ENCODE data around the gene TAF12.
"Not testable (repeated sequence)": the region's sequence is repeated elsewhere in the genome, so short reads cannot be mapped to it uniquely, and the experiment has no call there.

The TAF12 gene

DNA sequence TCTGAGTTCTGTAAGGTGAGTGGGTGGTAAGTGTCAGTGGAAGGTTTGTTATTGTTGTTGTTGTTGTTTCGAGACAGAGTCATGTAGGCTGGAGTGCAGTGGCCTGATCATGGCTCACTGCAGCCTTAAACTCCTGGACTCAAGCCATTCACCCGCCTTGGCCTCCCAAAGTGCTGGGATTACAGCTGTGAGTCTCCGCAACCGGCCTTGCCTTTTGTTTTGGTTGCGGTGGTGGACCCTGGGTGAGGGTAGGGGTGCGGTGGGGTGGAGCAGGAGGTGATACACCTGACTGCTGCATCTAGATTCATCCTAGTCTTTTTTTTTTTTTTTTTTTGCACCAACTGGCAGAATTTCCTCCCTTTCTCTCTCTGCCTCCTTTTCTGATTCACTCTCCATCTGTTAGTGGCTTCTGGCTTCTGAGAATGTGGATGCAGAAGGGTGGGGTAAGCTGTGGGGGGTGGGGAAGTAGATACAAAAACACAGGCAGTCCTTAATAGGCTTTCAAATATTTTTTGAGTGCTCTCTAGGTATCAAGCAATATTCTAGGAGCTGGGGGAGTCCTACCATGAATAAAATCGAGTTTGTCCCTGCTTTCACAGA lies 21.1 kb upstream of the TAF12 start:
- DNase-seq (ENCODE audit: insufficient read length) (no peak), FAIRE-seq (no peak)
- TF ChIP-seq POLR2A (IDR thresholded peaks at IDR 0.05; ENCODE audit: low read depth, low read length) (no peak), TAF1 (IDR thresholded peaks at IDR 0.05; ENCODE audit: borderline replicate concordance, low read depth, low read length) (no peak), POLR2AphosphoS5 (IDR thresholded peaks at IDR 0.05; ENCODE audit: low read depth, low read length) (no peak)

- DNase-seq (ENCODE audit: insufficient read length) (no peak), FAIRE-seq (no peak)
- no peak for TF ChIP-seq TAF1 (IDR thresholded peaks at IDR 0.05; ENCODE audit: borderline replicate concordance, low read depth, low read length)
- TF ChIP-seq POLR2A (IDR thresholded peaks at IDR 0.05; ENCODE audit: low read depth, low read length) = no peak
- TF ChIP-seq POLR2AphosphoS5 (IDR thresholded peaks at IDR 0.05; ENCODE audit: low read depth, low read length) = no peak
These were observed 13.5 kb upstream of the TAF12 start for GRCh38 chr1:28656335-28656734.

GRCh38 chr1:28655448-28656311 lies 12.8 kb upstream of the TAF12 start:
- not testable (repeated sequence) for FAIRE-seq; DNase-seq (ENCODE audit: insufficient read length)

- DNase-seq (ENCODE audit: insufficient read length); FAIRE-seq: not testable (repeated sequence)
These were observed 11.0 kb upstream of the TAF12 start for GRCh38 chr1:28653870-28654269.

DNA sequence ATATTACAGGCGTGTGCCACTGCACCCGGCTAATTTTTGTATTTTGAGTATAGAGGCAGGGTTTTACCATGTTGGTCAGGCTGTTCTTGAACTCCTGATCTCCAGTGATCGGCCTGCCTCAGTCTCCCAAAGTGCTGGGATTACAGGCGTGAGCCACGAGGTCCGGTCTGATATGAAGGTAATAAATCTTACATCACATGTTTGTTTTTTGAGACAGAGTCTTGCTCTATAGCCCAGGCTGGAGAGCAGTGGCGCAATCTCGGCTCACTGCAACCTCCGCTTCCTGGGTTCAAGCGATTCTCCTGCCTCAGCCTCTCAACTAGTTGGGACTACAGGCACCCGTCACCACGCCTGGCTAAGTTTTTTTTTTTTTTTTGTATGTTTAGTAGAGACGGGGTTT lies 10.2 kb upstream of the TAF12 start:
- not testable (repeated sequence) for FAIRE-seq; DNase-seq (ENCODE audit: insufficient read length)

DNA sequence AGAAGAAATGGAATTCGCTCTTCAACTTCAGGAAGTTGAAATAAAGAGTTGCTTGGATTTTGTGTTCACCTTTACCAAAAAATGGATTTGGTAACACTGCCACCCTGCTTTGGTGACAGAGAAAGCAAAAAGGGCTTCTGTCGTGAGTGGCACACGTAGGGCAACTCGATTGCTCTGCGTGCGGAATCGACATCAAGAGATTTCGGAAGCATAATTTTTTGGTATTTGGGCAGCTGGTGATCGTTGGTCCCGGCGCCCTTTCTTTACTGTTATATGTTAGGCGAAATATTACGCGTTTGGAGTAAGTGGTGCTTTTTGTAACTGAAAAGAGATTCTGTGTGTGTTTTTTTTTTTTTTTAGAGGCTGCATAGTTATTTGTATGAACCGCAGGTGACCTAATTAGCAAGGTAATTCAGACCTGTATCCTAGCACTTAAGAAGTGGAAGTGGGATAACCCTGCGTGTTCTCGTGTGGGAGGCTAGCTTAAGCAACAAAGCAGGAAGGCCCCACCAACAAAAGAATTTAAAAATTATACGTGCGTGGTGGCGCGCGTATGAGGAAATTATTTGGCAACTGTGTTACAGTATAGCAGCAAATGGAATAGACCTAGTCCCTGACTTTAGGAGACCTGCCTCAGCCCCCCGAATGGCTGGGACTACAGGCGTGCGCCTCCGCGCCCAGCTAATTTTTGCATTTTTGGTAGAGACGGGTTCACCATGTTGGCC lies 5.8 kb upstream of the TAF12 start, which contains the start of gene RNU11:
TSS of gene RNU11 (plus strand) at position 127 of the 725 bp plus-strand sequence.
- peak; percentile 53 for DNase-seq (ENCODE audit: insufficient read length)
- TF ChIP-seq POLR2AphosphoS5 (IDR thresholded peaks at IDR 0.05; ENCODE audit: low read depth, low read length) (peak; percentile 100), TAF1 (IDR thresholded peaks at IDR 0.05; ENCODE audit: borderline replicate concordance, low read depth, low read length) (peak; percentile 78), POLR2A (IDR thresholded peaks at IDR 0.05; ENCODE audit: low read depth, low read length) (peak; percentile 100)
- peak; percentile 67 for FAIRE-seq

DNA sequence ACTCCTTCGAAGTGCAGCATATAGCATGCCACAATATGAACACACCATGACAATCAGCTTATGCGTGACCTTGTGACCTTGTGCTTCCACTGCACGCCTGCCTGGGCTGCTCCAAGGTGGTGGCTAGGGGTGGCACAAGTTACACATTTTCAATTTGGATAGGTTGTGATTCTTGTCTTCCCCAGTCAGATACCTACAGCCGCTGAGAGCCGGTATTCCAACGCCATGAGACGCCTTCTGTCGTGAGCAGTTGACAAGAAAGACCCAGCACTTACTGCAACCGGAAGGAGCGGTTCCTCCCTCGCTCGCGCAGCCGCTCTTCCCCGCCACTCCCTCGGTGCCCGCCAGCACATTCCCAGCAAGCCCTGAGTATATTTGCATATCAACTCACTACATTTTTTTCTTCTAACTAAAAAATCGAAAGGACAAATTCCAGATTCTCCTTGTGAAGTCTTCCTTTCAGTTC lies 5.2 kb upstream of the TAF12 start:
- FAIRE-seq = peak; percentile 89
- peak; percentile 63 for DNase-seq (ENCODE audit: insufficient read length)
- TF ChIP-seq POLR2AphosphoS5 (IDR thresholded peaks at IDR 0.05; ENCODE audit: low read depth, low read length) = no peak
- no peak for TF ChIP-seq TAF1 (IDR thresholded peaks at IDR 0.05; ENCODE audit: borderline replicate concordance, low read depth, low read length)
- TF ChIP-seq POLR2A (IDR thresholded peaks at IDR 0.05; ENCODE audit: low read depth, low read length) = no peak

GRCh38 chr1:28646040-28646439 lies 3.2 kb upstream of the TAF12 start:
- FAIRE-seq (no peak), DNase-seq (ENCODE audit: insufficient read length) (no peak)
- TF ChIP-seq POLR2A (IDR thresholded peaks at IDR 0.05; ENCODE audit: low read depth, low read length) = no peak
- TF ChIP-seq POLR2AphosphoS5 (IDR thresholded peaks at IDR 0.05; ENCODE audit: low read depth, low read length) = no peak
- TF ChIP-seq TAF1 (IDR thresholded peaks at IDR 0.05; ENCODE audit: borderline replicate concordance, low read depth, low read length) = no peak

DNA sequence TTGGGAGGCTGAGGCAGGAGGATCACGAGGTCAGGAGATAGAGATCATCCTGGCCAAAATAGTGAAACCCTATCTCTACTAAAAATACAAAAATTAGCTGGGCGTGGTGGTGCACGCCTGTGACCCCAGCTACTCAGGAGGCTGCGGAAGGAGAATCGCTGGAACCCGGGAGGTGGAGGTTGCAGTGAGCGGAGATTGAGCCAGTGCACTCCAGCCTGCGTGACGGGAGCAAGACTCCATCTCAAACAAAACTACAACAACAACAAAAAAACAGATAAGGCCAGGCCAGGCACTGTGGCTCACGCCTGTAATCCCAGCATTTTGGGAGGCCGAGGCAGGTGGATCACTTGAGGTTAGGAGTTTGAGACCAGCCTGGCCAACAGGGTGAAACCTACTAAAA lies 2.5 kb upstream of the TAF12 start:
- not testable (repeated sequence) for DNase-seq (ENCODE audit: insufficient read length); FAIRE-seq

- FAIRE-seq (no peak), DNase-seq (ENCODE audit: insufficient read length) (no peak)
- TF ChIP-seq POLR2AphosphoS5 (IDR thresholded peaks at IDR 0.05; ENCODE audit: low read depth, low read length) = no peak
- TF ChIP-seq POLR2A (IDR thresholded peaks at IDR 0.05; ENCODE audit: low read depth, low read length) = no peak
- no peak for TF ChIP-seq TAF1 (IDR thresholded peaks at IDR 0.05; ENCODE audit: borderline replicate concordance, low read depth, low read length)
These were observed 1.6 kb upstream of the TAF12 start for GRCh38 chr1:28644494-28644893.

DNA sequence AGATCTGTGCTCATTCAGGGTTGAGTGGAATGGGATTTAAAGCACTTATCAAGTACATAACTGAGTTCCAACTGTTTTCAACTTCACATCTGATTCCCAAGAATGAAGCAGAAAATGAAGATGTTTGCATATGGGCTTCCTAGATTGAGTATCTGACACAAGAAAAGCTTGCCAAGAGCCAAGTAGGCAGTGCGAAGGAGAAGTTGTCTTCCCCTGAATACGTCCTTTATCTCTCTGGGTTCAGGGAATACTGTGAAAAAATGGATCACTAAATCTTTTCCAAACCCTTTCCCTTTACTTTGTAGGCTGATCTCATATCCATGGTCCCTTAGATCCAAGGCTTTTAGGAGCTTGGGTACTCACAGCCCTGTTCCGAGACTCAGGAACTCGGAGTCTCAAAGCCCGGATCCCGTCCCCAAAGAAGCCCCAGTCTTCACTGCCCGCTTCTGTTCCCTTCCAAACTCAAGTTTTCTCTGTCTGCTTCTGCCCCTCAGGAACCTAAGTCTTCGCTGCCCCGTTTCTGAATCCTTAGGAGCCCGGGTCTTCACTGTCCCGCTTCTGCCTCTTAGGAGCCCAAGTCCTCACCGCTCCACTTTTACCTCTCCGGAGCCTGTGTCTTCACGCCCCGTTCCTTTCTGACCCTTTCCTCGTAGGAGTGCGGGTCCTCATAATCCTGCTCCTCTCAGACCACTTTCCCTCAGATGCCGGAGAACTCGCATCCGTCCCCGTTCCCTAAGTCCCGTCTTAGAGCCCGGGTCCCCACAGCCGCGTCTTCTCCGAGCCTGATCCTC lies 616 bp downstream of the TAF12 start:
- no peak for DNase-seq (ENCODE audit: insufficient read length)

More for the DNA sequence above, 616 bp downstream of the TAF12 start:
- peak; percentile 33 for FAIRE-seq
- no peak for TF ChIP-seq POLR2AphosphoS5 (IDR thresholded peaks at IDR 0.05; ENCODE audit: low read depth, low read length)
- TF ChIP-seq POLR2A (IDR thresholded peaks at IDR 0.05; ENCODE audit: low read depth, low read length) = no peak
- no peak for TF ChIP-seq TAF1 (IDR thresholded peaks at IDR 0.05; ENCODE audit: borderline replicate concordance, low read depth, low read length)
